Islet of Langerhans (tissue), 1 donor: Measurements from ENCODE around the gene MRGPRE.

Experiments used
- FAIRE-seq: peaks from one replicate; lab custom pipeline; 2011; peaks lifted over from hg19 to GRCh38; lab: Jason Lieb, UNC

The MRGPRE gene

GRCh38 chr11:3196161-3197043 is 35.8 kb downstream of the MRGPRE start:
- FAIRE-seq = no peak

GRCh38 chr11:3195251-3196160 is 36.7 kb downstream of the MRGPRE start:
- no peak for FAIRE-seq

GRCh38 chr11:3194016-3194816 is 38.0 kb downstream of the MRGPRE start:
- no peak for FAIRE-seq

GRCh38 chr11:3193373-3194015 is 38.7 kb downstream of the MRGPRE start:
- no peak for FAIRE-seq

GRCh38 chr11:3192511-3193372 is 39.5 kb downstream of the MRGPRE start:
- FAIRE-seq = no peak

GRCh38 chr11:3191586-3192324 is 40.5 kb downstream of the MRGPRE start:
- no peak for FAIRE-seq

GRCh38 chr11:3190600-3190999 is 41.6 kb downstream of the MRGPRE start:
- FAIRE-seq = no peak

- no peak for FAIRE-seq
Measured at GRCh38 chr11:3189886-3190583, 42.2 kb downstream of the MRGPRE start.

- no peak for FAIRE-seq
Measured at GRCh38 chr11:3189196-3189843, 42.9 kb downstream of the MRGPRE start.

- FAIRE-seq = no peak
Measured at GRCh38 chr11:3188496-3189195, 43.6 kb downstream of the MRGPRE start.

- no peak for FAIRE-seq
Measured at GRCh38 chr11:3186166-3186953, 45.9 kb downstream of the MRGPRE start.

GRCh38 chr11:3184732-3185347 is 47.4 kb downstream of the MRGPRE start:
- FAIRE-seq = no peak

GRCh38 chr11:3183523-3183922 is 48.7 kb downstream of the MRGPRE start:
- no peak for FAIRE-seq

- no peak for FAIRE-seq
Measured at GRCh38 chr11:3182462-3182852, 49.8 kb downstream of the MRGPRE start.

GRCh38 chr11:3181725-3182461 is 50.3 kb downstream of the MRGPRE start:
- no peak for FAIRE-seq

GRCh38 chr11:3180869-3181268 is 51.3 kb downstream of the MRGPRE start:
- FAIRE-seq = no peak
